H1 (cell line): Measurements from ENCODE around the gene HOXD11. TPM values are rescaled to one million over a fixed set of nuclear protein-coding genes. Genes with fewer than 3 reads are reported as not detected.

ENCODE experiments used
- BCL11A ChIP-seq, 2 experiments: IDR thresholded peaks; one replicate each; pipeline ENCODE4 v1.6.1; 2011; ENCODE audit warnings: low read depth in 2 of 2, low read length in 2 of 2, mild to moderate bottlenecking in 2 of 2
- CHD1 ChIP-seq: IDR thresholded peaks from 2 replicates; pipeline ENCODE4 v1.6.1; 2012; ENCODE audit warnings: low read depth, low read length, improper control_type of control experiment
- SAP30 ChIP-seq: fragments of 300-600 bp; sonication (generic); IDR thresholded peaks from 2 replicates; pipeline ENCODE4 v1.7.1; 2012; ENCODE audit warnings: low read length, moderate library complexity, mild to moderate bottlenecking, inconsistent platforms; ENCODE audit not compliant: insufficient read depth, insufficient replicate concordance
- TAF7 ChIP-seq: optimal IDR thresholded peaks from 2 replicates; pipeline ENCODE3; 2011; ENCODE audit warnings: low read depth, mild to moderate bottlenecking, inconsistent platforms, low read length, moderate library complexity, borderline replicate concordance
- polyA plus RNA-seq, 7 experiments: library from polyadenylated mRNA; depleted of rRNA in 3 of 7; stranded (reverse) in 5 of 7; unstranded in 2 of 7; fragments of >200 nt in 5 of 7; fragments of 200-250 nt in 2 of 7; gene quantifications; 1 replicate in 5 of 7; 2 replicates in 1 of 7; 4 replicates in 1 of 7; pipeline versions ENCODE4 v1.2.1 to v1.2.3, GENCODE V29; 2011 to 2013; ENCODE audit warnings: missing spikeins in 2 of 7, mixed read lengths in 2 of 7
- total RNA-seq: library from RNA; stranded (reverse); fragmentation: NEBNext Ultra II Directional; extraction: Animal tissue kit (Norgen Biotek cat#: 25700); gene quantifications from 2 replicates; pipeline ENCODE4 v1.2.1, GENCODE V29; 2021

HOXD11 gene
- total and polyA plus RNA-seq, 2 of the 8 experiments (the other 6 are each of a cell fraction or from before 2014, with no cell fraction given), result not detected

DNA sequence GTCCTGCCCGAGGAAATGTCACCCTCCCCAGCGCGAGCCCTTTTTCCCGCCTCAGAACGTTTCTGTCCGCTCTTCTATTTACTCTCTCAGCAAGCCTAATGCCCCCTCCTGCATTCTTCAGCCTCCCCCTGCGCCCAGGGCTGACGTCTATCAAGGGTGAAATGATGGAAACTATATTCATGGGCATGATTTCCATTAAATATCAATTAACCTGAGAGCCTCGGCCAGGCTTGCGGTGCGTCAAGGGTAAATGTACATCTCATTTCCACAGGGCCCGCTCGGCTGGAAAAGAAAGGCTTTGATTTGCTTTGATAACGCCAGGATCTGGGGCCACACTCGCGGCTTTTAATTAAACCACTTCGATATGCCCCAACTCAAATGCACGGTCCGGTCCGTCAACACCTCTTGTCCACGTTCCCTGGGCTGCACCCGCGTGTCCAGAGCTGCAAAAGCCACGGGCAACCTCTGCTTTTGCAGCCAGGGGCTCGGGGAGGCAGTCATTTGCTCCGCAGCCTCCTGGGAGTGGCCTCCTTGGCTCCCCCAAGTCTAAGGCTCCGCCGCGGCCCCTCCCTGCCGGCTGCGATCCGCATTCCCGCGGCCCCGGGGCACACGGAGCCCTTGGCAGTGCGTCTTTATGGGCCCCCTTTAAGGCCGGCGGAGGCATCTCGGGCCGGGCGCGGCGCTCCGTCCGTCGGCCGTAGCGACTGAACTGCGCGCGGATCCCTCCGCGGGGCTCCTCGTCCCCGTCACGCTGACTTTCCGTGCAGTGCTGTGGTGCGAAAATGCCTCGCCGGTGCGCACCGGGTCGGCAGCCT, 22.1 kb downstream of the HOXD11 start, which contains the start of gene HOXD8 (continued):
- TF ChIP-seq SAP30 (no peak), BCL11A (IDR thresholded peaks at IDR 0.05; ENCODE audit: low read depth in 2 of 2, low read length in 2 of 2) (no peak), TAF7 (no peak), CHD1 (no peak)
